ENCODE data around the gene ELK4. TPM values are rescaled to one million over a fixed set of nuclear protein-coding genes. Genes with fewer than 3 reads are reported as not detected.

ELK4 gene
- total and polyA plus RNA-seq, 2 of the 13 experiments (the other 11 are each of a cell fraction or from before 2014, with no cell fraction given), result 8.3 to 13.1 TPM

DNA sequence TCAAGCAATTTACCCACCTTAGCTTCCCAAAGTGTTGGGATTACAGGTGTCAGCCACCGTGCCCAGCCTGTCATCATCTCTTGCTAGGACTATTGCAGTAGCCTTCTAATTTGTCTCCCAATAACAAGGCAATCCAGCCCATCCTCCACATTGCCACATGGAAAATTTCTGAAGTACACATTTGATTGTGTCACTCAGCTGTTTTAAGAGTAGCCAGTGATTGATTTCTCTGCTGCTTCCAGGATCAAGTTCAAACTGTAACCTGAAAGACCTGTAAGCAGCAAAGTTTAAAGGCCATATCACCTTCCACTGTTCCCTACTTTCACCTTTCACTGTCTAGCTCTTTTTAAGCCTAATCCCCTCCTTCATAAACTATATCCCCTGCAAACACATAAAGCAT lies 7.8 kb upstream of the ELK4 start (continued):
- TF ChIP-seq PBX2 (CRISPR knock-in tag; IDR thresholded peaks at IDR 0.05) (peak; percentile 6; the same call in 1 of the 2 replicates), MEIS1 (CRISPR knock-in tag; IDR thresholded peaks at IDR 0.05; ENCODE audit: borderline replicate concordance) (peak; percentile 38; the same call in 1 of the 2 replicates), FOXK1 (CRISPR knock-in tag; IDR thresholded peaks at IDR 0.05; ENCODE audit: borderline replicate concordance, low read depth) (peak; percentile 67; the same call in 1 of the 2 replicates), NFIC (IDR thresholded peaks at IDR 0.05; ENCODE audit: low read length) (0 out of 2 replicates have a peak, but pooled peaks have one; percentile 37), KDM3A (CRISPR knock-in tag; IDR thresholded peaks at IDR 0.05; ENCODE audit: low read depth) (no peak), CEBPG (CRISPR knock-in tag; IDR thresholded peaks at IDR 0.05) (peak; percentile 40; the same call in 1 of the 2 replicates), NR2C2 (CRISPR knock-in tag; IDR thresholded peaks at IDR 0.05; ENCODE audit: borderline replicate concordance) (peak; percentile 22; the same call in 1 of the 2 replicates), ZBTB38 (CRISPR knock-in tag; IDR thresholded peaks at IDR 0.05) (no peak), SMAD9 (CRISPR knock-in tag; IDR thresholded peaks at IDR 0.05) (no peak), PHF20 (CRISPR knock-in tag; IDR thresholded peaks at IDR 0.05) (no peak), ZNF383 (CRISPR knock-in tag; IDR thresholded peaks at IDR 0.05; ENCODE audit: borderline replicate concordance) (no peak), THRA (CRISPR knock-in tag; IDR thresholded peaks at IDR 0.05; ENCODE audit: borderline replicate concordance) (peak; percentile 32; the same call in 1 of the 2 replicates), ZNF12 (CRISPR knock-in tag; IDR thresholded peaks at IDR 0.05) (no peak), PPARG (CRISPR knock-in tag; conservative IDR thresholded peaks at IDR 0.05) (0 out of 2 replicates have a peak, but pooled peaks have one; percentile 39), SALL1 (CRISPR knock-in tag; IDR thresholded peaks at IDR 0.05) (peak; percentile 31; the same call in 1 of the 2 replicates), GATAD2A (CRISPR knock-in tag; IDR thresholded peaks at IDR 0.05) (peak; percentile 71), TBL1XR1 (IDR thresholded peaks at IDR 0.05; ENCODE audit: borderline replicate concordance, low read length, partially characterized antibody) (peak; percentile 89), MTA1 (CRISPR knock-in tag; IDR thresholded peaks at IDR 0.05; ENCODE audit: borderline replicate concordance) (no peak), ZNF747 (CRISPR knock-in tag; IDR thresholded peaks at IDR 0.05; ENCODE audit: borderline replicate concordance) (no peak), PRMT3 (CRISPR knock-in tag; IDR thresholded peaks at IDR 0.05; ENCODE audit: borderline replicate concordance, low read depth) (no peak), RARA (CRISPR knock-in tag; IDR thresholded peaks at IDR 0.05) (peak; percentile 92), PITX1 (CRISPR knock-in tag; IDR thresholded peaks at IDR 0.05) (0 out of 2 replicates have a peak, but pooled peaks have one; percentile 29), NCOR1 (IDR thresholded peaks at IDR 0.05; ENCODE audit: borderline replicate concordance, low read length) (no peak), HMG20A (CRISPR knock-in tag; IDR thresholded peaks at IDR 0.05; ENCODE audit: borderline replicate concordance) (peak; percentile 24; the same call in 1 of the 2 replicates)
- TF ChIP-seq, protein P1, sequence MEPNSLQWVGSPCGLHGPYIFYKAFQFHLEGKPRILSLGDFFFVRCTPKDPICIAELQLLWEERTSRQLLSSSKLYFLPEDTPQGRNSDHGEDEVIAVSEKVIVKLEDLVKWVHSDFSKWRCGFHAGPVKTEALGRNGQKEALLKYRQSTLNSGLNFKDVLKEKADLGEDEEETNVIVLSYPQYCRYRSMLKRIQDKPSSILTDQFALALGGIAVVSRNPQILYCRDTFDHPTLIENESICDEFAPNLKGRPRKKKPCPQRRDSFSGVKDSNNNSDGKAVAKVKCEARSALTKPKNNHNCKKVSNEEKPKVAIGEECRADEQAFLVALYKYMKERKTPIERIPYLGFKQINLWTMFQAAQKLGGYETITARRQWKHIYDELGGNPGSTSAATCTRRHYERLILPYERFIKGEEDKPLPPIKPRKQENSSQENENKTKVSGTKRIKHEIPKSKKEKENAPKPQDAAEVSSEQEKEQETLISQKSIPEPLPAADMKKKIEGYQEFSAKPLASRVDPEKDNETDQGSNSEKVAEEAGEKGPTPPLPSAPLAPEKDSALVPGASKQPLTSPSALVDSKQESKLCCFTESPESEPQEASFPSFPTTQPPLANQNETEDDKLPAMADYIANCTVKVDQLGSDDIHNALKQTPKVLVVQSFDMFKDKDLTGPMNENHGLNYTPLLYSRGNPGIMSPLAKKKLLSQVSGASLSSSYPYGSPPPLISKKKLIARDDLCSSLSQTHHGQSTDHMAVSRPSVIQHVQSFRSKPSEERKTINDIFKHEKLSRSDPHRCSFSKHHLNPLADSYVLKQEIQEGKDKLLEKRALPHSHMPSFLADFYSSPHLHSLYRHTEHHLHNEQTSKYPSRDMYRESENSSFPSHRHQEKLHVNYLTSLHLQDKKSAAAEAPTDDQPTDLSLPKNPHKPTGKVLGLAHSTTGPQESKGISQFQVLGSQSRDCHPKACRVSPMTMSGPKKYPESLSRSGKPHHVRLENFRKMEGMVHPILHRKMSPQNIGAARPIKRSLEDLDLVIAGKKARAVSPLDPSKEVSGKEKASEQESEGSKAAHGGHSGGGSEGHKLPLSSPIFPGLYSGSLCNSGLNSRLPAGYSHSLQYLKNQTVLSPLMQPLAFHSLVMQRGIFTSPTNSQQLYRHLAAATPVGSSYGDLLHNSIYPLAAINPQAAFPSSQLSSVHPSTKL (CRISPR knock-in tag; IDR thresholded peaks at IDR 0.05), result peak; percentile 64
- TF ChIP-seq, protein P2, sequence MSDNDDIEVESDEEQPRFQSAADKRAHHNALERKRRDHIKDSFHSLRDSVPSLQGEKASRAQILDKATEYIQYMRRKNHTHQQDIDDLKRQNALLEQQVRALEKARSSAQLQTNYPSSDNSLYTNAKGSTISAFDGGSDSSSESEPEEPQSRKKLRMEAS (IDR thresholded peaks at IDR 0.05), result 0 out of 2 replicates have a peak, but pooled peaks have one; percentile 34
